ENCODE measurements around the gene OR52N2.

OR52N2 gene

GRCh38 chr11:5808500-5809121, at the start of gene OR52N2:
Gene OR52N2 (plus strand): TSS chr11:5808924. CDS start chr11:5820336, 11,412 bp downstream.
- in situ Hi-C loops (cut with MboI; ENCODE audit: low sequenced_read_pairs), result no loop called here

- in situ Hi-C loops (cut with MboI; ENCODE audit: low sequenced_read_pairs), result no loop called here
Observed at GRCh38 chr11:5767056-5767455, 41.7 kb upstream of the OR52N2 start.

- in situ Hi-C loops (cut with MboI; ENCODE audit: low sequenced_read_pairs), result no loop called here
Observed at GRCh38 chr11:5783255-5783654, 25.5 kb upstream of the OR52N2 start, which contains the start of gene OR52N5. Gene OR52N5 (minus strand): TSS chr11:5783355. CDS start chr11:5778634, 4,721 bp downstream.

- in situ Hi-C loops (cut with MboI; ENCODE audit: low sequenced_read_pairs), result no loop called here
Observed at GRCh38 chr11:5791165-5791564, 17.6 kb upstream of the OR52N2 start, which contains the start of gene OR52N1. Gene OR52N1 (minus strand): TSS chr11:5791265. CDS start chr11:5788816, 2,449 bp downstream.

GRCh38 chr11:5796541-5796940, 12.2 kb upstream of the OR52N2 start:
- in situ Hi-C loops (cut with MboI; ENCODE audit: low sequenced_read_pairs), result no loop called here

GRCh38 chr11:5803982-5804381, 4.7 kb upstream of the OR52N2 start:
- in situ Hi-C loops (cut with MboI; ENCODE audit: low sequenced_read_pairs), result no loop called here

GRCh38 chr11:5807580-5807979, 1.1 kb upstream of the OR52N2 start:
- in situ Hi-C loops (cut with MboI; ENCODE audit: low sequenced_read_pairs), result no loop called here

GRCh38 chr11:5809122-5809519, 397 bp downstream of the OR52N2 start:
- in situ Hi-C loops (cut with MboI; ENCODE audit: low sequenced_read_pairs), result no loop called here

GRCh38 chr11:5809905-5810795, 1.4 kb downstream of the OR52N2 start:
- in situ Hi-C loops (cut with MboI; ENCODE audit: low sequenced_read_pairs), result no loop called here

GRCh38 chr11:5815534-5815933, 6.8 kb downstream of the OR52N2 start:
- in situ Hi-C loops (cut with MboI; ENCODE audit: low sequenced_read_pairs), result no loop called here

GRCh38 chr11:5818245-5818886, 9.6 kb downstream of the OR52N2 start:
- in situ Hi-C loops (cut with MboI; ENCODE audit: low sequenced_read_pairs), result no loop called here

- in situ Hi-C loops (cut with MboI; ENCODE audit: low sequenced_read_pairs), result no loop called here
Observed at GRCh38 chr11:5831196-5831829, 22.6 kb downstream of the OR52N2 start.

GRCh38 chr11:5833446-5833845, 24.7 kb downstream of the OR52N2 start:
- in situ Hi-C loops (cut with MboI; ENCODE audit: low sequenced_read_pairs), result no loop called here

GRCh38 chr11:5837695-5838094, 29.0 kb downstream of the OR52N2 start:
- in situ Hi-C loops (cut with MboI; ENCODE audit: low sequenced_read_pairs), result no loop called here

- in situ Hi-C loops (cut with MboI; ENCODE audit: low sequenced_read_pairs), result no loop called here
Observed at GRCh38 chr11:5841797-5842196, 33.1 kb downstream of the OR52N2 start, which contains the start of gene OR52E6. Gene OR52E6 (minus strand): TSS chr11:5841897. CDS start chr11:5841897, 0 bp downstream.

- in situ Hi-C loops (cut with MboI; ENCODE audit: low sequenced_read_pairs), result no loop called here
Observed at GRCh38 chr11:5846701-5847100, 38.0 kb downstream of the OR52N2 start.

GRCh38 chr11:5847711-5848110, 39.0 kb downstream of the OR52N2 start:
- in situ Hi-C loops (cut with MboI; ENCODE audit: low sequenced_read_pairs), result no loop called here

GRCh38 chr11:5851002-5851401, 42.3 kb downstream of the OR52N2 start:
- in situ Hi-C loops (cut with MboI; ENCODE audit: low sequenced_read_pairs), result no loop called here

GRCh38 chr11:5857590-5857989, 48.9 kb downstream of the OR52N2 start, which contains the start of gene OR52E8:
Gene OR52E8 (minus strand): TSS chr11:5857690. CDS start chr11:5857690, 0 bp downstream.
- in situ Hi-C loops (cut with MboI; ENCODE audit: low sequenced_read_pairs), result no loop called here

- in situ Hi-C loops (cut with MboI; ENCODE audit: low sequenced_read_pairs), result no loop called here
Observed at GRCh38 chr11:5865826-5866225, 57.1 kb downstream of the OR52N2 start.
